Measurements from ENCODE around the gene RHOF.
"Not testable (repeated sequence)": the region's sequence is repeated elsewhere in the genome, so short reads cannot be mapped to it uniquely, and the experiment has no call there.

RHOF gene

DNA sequence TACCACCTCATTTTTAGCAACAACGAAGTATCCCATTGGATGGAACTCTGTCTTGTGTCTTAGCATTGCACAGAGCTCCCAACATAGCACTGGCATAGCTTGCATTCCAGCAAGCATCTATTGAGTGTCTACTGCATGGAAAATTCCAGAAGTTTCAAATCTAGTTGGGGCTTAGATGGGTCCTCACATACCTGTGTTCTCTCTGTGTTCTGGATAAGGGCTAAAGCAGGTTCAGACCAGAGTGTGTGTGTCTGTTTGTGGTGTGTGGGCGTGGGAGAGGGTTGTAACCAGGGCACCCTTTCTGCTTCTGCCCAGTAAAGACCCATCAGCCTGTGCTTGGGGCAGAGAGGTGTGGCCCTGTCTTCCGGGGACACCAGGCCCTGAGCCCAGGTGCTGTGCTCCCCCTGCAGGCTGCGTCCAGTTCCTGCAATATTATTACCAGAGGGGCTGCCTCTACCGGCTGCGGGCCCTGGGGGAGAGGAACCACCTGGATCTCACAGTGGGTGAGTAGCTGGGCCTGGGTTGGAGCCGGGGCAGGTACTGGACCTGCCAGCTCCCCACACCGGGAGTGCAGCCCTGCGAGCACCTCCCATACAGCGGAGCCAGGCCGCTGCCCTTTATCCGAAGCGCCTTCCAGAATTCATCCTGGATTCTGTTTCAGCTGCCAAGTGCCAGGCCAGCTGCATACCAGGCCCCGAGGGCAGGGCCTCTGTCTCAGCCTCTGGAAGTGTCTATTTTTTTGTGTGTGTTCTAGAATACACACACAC lies 20.3 kb downstream of the RHOF start:
- DNase-seq = peak; percentile 51

- no peak for DNase-seq
Measured at GRCh38 chr12:121770813-121771625, 22.5 kb downstream of the RHOF start.

GRCh38 chr12:121770388-121770787 lies 23.1 kb downstream of the RHOF start:
- DNase-seq = no peak

GRCh38 chr12:121769831-121770301 lies 23.6 kb downstream of the RHOF start:
- DNase-seq = no peak

DNA sequence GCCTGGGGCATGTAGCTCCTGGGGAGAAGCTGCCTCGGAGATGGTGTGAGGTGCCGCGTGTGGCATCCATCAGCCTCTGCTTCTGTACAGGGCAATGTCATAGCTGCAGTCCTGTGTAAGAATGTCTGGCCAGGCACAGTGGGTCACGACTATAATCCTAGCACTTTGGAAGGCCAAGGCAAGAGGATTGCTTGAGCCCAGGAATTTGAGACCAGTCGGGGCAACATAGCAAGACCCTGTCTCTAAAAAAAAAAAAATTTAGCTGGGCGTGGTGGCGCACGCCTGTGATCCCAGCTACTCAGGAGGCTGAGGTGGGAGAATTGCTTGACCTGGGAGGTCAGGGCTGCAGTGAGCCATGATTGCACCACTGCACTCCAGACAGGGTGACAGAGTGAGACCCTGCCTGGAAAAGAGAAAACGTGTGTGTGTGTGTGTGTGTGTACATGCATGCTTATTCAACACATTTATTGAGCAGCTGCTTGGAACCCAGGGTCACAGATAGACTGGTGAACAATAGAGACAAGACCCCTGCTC lies 24.1 kb downstream of the RHOF start:
- no peak for DNase-seq

DNA sequence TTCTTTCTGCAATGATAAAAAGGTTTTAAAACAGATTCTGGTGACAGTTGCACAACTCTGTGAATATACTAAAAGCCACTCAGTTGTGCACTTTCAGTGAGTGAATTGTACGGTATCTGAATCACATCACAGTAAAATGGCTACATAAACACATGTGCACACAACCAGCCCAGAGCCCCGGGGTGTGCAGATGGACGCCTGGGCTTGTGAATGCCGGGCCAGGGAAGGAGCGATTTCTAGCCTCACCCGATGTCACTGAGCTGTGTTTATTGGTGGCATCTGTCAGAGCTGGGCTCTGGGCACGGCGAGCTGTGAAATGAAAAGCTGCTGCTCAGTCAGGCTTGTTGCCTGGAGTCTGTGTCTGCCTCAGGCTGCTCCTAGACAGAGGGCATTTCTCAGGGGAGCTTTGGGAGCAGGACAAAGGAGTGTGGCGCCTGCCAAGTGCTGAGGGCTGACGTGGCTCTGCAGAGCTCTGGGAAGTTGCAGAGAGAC lies 25.9 kb downstream of the RHOF start:
- peak; percentile 74 for DNase-seq

- peak; percentile 26 for DNase-seq
Measured at GRCh38 chr12:121766290-121767039, 27.0 kb downstream of the RHOF start.

- DNase-seq = peak; percentile 94
Measured at GRCh38 chr12:121765573-121765972, 27.9 kb downstream of the RHOF start.

DNA sequence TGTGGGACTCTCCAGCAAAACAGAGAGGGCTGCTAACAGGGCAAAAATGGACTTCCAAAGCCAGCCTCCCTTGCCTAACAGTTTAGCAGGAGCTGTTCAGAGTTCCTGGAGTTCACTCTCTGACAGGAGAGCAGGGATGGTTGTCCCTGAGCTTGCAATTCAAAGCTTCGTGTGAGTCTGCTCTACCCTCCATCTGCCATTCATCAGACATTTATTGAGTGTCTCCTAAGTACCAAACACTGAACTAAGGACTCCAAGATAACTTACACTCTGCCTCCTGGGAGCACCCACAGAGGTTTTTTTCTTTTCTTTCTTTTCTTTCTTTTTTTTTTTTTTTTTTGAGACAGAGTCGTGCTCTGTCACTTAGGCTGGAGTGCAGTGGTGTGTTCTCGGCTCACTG lies 28.7 kb downstream of the RHOF start:
- no peak for DNase-seq

- no peak for DNase-seq
Measured at GRCh38 chr12:121762269-121762668, 31.2 kb downstream of the RHOF start.

- not testable (repeated sequence) for DNase-seq
Measured at GRCh38 chr12:121758536-121758935, 35.0 kb downstream of the RHOF start.

DNA sequence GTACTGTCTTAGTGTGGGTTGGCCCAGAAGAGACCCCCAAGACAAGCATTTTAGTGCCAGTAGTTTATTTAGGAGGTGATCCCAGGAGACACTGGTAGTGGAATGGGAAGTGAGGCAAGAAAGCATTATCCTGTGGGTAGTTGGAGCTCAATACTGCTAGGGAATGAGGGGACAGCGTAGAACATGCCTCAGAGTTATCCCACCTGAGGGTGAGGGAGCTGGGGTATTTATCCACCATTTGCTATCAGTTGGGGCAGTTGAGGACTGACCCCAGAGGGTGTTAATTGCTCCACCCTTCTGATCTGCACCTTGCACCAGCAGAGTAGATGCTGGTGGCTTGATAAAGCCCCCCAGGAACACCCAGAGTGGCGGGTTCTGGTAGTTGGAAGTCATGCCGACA lies 37.9 kb downstream of the RHOF start:
- DNase-seq = no peak

GRCh38 chr12:121754836-121755235 lies 38.7 kb downstream of the RHOF start:
- no peak for DNase-seq

- no peak for DNase-seq
Measured at GRCh38 chr12:121753844-121754264, 39.6 kb downstream of the RHOF start.

GRCh38 chr12:121751749-121752351 lies 41.6 kb downstream of the RHOF start:
- DNase-seq = no peak

DNA sequence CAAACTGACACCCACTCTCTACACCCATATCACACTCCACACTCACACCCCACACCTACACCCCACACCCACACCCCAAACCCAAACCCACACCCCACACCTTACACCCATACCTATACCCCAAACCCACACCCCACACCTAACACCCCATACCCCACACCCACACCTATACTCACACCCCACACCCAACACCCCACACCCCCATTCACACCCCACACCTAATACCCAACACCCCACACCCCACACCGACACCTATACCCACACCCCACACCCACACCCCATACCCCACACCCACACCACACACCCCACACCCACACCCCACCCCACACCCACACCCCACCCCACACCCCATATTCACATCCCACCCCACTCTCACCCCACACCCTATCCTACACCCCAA lies 42.5 kb downstream of the RHOF start:
- DNase-seq = no peak

DNA sequence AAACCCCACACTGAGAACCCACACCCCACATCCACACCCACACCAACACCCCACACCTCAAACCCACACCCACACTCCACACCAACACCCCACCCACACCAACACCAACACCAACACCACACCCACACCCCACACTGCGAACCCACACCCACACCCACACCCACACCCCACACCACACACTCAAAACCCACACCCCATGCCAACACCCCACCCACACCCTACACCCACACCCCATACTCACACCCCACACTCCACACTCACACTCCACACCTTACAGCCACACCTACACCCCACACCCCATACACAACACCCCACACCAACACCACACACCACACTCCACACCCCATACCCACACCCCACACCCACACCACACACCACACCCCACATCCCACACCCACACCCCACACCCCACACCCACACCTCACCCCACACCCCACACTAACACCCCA lies 43.0 kb downstream of the RHOF start:
- no peak for DNase-seq

- no peak for DNase-seq
Measured at GRCh38 chr12:121749267-121749666, 44.2 kb downstream of the RHOF start.

- DNase-seq = peak; percentile 84
Measured at GRCh38 chr12:121748571-121749265, 44.8 kb downstream of the RHOF start.

- DNase-seq = no peak
Measured at GRCh38 chr12:121748218-121748570, 45.3 kb downstream of the RHOF start.

GRCh38 chr12:121745545-121745944 lies 47.9 kb downstream of the RHOF start:
- not testable (repeated sequence) for DNase-seq

Data from fibroblast of skin of abdomen (primary cell).